GM19035 (cell line): ENCODE data around the gene ITGA5.
"Not testable (repeated sequence)": the region's sequence is repeated elsewhere in the genome, so short reads cannot be mapped to it uniquely, and the experiment has no call there.

ENCODE experiments used
- ATAC-seq: cut with Tn5 transposase; IDR thresholded peaks from one replicate; pipeline ENCODE4 v1.9.1; 2021; ENCODE audit not compliant: unreplicated experiment

Gene ITGA5

DNA sequence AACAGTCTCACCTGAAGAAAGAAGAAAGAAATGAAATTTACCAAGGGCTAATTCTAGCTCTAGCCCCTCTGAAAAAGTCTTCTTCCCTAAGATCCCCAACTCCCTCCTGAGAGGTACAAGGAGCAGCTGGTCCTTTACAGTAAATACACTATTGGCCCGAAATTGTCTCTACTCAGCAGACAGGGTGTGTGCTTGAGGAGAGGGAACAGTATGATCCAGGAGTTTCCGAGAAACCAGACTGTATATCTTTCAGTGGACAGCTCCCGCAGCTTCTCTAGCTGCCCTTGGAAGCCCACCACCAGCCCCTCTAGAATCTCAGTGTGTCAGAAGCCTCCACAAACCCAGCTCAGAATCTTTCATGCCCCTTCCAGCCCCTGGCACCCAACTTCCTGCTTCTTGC, 62.8 kb downstream of the ITGA5 start:
- ATAC-seq: no peak

DNA sequence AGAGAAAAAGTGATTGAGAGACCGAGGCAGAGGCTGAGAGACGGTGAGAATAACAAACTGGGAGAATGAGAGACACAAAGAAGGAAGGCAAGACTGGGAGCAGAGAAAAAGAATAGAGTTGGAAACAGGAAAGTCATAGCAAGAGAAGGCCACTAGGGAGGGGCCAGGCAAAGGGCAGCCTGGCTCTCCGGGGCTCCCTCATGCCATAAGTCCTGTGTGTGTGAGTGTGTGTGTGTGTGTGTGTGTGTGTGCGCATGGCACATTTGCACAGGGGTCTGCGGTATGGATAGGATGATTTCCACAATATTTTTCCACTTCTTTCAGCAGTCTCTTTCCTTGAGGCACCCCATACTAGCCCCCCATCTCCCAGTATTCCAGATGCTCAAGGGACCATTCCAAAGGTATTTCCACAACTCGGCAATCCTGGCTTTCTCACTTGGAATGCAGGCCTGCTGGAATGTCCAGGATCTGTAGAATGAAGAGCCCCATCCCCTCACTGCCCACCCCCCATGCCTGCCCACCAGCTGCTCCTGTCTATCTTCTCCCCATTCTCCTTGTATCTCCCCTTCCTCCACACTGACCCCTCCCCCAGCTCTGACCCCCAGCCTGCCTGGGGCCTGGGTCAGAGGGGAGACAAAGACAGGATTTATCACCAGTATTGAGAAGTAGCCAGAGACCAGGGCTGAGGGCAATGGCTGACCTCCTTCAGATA, 63.8 kb downstream of the ITGA5 start:
- no peak for ATAC-seq

DNA sequence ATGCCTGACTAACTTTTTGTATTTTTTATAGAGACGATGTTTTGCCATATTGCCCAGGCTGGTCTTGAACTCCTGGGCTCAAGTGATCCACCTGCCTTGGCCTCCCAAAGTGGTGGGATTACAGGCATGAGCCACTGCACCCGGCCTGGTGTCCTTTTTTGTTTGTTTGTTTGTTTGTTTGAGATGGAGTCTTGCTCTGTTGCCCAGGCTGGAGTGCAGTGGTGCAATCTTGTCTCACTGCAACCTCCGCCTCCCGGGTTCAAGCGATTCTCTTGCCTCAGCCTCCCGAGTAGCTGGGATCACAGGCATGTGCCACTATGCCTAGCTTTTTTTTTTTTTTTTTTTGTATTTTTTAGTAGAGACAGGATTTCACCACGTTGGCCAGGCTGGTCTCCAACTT, 64.8 kb downstream of the ITGA5 start:
- ATAC-seq: not testable (repeated sequence)

DNA sequence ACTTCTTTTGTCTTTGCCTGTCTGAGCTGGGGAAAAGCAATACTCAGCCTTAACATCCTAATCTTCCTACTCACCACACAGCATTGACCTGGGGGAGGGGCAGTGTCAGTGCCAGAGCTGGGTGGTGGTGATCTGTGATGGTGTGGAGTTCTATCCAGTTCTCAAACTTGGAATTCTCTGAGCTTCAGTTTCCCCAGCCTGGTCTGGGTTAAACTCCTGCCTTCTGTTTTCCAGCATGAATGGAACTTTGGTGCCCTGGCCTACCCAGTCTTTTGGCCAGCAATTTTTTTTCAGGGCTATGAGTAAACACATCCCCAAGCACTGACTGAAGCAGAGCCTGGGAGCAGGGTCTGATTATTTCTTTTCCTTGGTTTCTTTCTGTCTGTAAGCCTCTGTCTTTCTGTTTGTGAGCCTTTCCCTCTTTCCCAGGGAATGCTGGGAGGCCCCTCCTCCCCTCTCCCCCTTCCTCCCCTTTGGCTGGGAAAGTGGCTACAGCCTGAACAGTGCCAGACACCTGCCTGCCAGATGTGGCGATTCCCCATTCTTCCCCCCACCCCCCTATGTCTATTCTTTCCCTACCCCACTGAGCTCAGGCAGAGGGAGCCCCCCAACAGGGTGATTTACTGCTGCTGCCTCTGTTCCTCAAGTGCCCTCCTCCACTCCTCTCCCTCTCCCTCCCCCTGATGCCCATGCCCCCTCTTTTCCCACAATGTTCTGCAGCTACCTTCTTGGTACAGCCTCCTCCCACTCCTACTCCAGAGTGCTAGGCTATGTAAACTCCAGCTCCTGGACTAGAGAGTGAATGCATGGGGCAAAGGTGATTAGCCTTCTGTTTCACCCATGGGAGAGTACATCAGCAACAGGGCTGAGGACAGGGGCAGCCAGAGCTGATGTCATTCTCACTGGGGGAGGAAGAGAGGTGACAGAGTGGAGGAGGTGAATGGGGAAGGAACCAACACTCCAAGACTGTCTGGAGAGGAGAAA, 65.9 kb downstream of the ITGA5 start:
- ATAC-seq: no peak

DNA sequence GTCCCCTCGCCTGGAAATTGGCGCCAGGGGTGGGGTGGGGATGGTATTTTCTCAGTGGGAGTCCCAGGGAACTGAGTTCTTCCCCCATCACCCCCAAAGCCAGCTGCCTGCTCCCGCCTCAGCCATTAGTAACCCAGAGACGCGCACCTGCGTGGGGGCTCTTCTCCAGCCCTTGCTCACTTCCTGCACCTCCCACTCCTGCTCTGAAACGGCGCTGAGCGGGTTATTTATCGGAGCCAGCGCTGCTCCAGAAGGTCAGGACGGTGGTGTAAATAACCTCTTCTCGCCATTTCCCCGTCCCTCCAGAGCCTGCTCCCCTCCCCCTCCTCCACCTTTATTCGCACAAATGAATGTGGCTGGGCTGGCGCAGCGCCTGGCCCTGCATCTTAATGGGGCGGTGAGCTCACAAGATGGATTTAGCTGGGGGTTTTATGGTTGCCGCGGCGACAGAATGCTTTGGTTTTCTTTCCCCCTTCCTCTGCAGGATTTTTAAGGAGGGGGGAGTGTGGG, 67.0 kb downstream of the ITGA5 start:
- no peak for ATAC-seq

DNA sequence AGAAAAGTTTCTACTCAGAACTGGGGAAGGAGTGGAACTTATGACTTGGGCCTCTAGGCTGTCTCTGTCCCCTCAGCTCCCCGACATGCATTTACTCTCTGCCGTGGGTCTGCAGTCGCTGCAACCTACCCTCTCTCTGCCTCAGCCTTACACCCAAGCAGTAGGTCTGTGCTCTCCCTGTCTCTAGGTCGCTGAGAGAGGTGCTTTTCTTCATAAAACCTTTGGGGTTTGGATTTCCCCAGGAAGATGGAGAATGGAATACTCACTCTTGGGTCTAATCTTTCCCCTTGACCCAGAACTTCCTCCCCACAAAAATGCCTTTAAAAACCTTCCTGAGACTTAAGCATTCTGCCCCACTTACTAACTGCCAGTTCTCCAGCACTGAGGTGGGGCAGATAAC, 67.7 kb downstream of the ITGA5 start:
- no peak for ATAC-seq

DNA sequence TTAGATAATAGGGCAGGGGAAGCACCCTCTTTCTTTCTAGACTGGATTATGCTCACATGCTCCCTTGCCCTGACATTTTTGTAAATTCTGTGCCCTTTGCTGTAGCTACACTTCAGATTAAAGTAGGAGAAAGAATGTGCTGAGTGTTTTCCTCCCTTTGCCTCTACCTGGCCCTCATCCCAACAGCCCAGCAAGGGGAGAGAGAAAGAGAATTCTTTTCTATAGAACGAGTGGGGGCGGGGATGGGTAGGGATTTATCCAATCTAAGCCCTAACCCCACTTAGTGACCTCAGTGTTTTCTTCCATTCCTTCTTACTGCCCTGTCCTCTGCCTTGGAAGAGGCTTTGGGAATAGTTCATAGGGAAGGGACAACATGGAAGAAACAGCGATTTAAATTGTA, 68.3 kb downstream of the ITGA5 start:
- no peak for ATAC-seq

DNA sequence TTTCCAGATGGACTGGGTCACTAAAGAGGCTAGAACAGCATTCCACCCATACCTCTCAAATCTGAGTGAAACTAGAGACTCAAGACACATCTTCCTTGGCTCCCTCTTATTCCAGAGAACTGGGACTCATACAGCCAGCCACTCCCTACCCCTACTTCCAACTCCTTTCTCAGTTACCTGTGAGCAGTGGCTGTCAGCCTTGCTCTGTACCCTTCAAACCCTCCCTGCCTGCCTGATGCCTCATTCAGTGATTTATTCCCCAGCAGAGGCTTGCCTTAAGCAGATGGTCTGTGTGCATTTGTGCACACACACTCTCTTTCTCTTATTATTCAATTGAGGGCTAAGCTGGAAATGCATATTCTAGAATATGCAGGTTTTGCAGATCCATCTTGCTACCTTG, 69.4 kb downstream of the ITGA5 start:
- no peak for ATAC-seq

DNA sequence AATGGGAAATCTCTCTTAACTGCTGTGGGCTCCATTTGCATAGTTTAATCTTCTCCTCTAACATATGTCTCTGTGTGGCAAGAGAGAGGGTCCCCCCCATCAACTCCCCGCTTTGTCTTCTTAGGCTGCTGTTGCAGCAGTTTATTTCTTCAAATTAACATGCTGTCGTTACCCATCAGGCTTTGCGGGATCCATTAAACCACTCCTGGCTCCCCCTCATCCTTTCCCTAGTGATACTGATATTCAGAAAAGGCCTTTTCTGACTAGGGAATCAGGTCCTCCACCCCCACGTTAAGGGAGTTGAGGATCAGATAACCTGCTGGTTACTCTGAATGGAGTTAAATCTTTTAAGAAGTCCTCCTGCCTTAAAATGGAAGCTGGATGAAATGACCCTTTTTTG, 70.0 kb downstream of the ITGA5 start:
- no peak for ATAC-seq
